ENCODE measurements around the gene EARS2.

The EARS2 gene

DNA sequence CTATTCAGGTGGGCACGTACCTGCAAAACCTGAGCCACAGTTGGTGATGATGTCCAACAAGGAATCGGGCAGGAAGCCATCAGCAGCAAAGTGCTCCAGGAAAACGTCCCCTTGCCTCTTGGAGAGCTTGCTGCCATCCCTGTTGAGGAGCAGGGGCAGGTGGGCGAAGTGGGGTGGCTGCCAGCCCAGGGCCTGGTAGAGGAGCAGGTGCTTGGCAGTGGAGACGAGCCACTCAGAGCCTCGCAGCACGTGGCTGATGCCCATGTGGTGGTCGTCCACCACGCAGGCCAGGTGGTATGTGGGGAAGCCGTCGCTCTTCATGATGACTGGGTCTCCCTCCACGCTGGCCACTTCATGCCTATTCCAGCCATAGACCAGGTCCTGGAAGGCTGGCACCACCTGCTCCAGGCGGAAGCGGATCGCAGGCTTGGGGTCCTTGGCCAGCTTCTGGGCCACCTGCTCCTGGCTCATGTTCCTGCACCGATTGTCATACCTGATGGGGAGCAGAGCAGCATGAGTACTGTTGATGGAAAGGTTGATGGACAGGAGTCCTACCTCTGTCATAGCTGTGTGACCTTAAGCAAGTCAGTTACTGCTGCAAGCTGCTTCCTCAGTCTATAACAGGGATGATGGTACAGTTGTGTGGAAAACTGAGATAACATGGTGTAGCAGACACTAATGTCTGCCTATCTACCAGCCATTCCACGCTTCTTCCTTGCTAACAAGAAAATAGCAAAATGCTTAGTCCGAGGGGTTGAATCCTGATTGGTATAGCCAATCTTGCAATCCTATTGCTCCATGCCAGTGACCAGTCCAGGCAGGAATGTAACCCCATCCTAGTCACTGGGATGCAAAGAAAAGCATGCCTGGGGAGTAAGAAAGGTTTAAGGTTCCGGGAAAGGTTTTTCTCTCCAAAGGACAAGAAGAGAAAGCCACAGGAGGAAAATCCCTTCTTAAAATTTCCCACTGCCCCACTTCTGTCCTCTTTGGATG is 22.0 kb downstream of the EARS2 start:
- no peak for DNase-seq (ENCODE audit: low spot score)
- TF ChIP-seq, protein P1, sequence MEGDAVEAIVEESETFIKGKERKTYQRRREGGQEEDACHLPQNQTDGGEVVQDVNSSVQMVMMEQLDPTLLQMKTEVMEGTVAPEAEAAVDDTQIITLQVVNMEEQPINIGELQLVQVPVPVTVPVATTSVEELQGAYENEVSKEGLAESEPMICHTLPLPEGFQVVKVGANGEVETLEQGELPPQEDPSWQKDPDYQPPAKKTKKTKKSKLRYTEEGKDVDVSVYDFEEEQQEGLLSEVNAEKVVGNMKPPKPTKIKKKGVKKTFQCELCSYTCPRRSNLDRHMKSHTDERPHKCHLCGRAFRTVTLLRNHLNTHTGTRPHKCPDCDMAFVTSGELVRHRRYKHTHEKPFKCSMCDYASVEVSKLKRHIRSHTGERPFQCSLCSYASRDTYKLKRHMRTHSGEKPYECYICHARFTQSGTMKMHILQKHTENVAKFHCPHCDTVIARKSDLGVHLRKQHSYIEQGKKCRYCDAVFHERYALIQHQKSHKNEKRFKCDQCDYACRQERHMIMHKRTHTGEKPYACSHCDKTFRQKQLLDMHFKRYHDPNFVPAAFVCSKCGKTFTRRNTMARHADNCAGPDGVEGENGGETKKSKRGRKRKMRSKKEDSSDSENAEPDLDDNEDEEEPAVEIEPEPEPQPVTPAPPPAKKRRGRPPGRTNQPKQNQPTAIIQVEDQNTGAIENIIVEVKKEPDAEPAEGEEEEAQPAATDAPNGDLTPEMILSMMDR (IDR thresholded peaks at IDR 0.05; ENCODE audit: extremely low read depth, missing control alignments) = no peak

DNA sequence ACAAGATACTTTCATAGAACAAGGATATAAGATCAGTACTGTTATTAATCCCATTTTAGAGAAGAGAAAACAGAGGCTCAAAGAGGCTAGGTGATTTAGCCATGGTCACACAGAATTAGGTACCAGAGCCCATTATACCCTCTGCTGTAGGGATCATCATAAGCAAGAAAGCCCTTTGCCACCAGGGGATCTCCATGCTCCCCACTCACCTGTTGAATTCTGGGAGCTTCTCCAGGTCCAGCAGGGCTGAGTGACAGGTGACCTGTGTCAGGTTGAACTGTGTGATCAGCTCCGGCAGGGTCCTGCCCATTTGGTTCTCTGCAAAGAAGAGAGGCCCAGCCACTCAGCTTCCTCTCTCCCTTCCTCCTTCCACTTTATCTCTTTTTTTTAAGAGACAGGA is 24.7 kb downstream of the EARS2 start:
- DNase-seq (ENCODE audit: low spot score) = no peak
- TF ChIP-seq, protein P1 (IDR thresholded peaks at IDR 0.05; ENCODE audit: extremely low read depth, missing control alignments) = no peak

DNA sequence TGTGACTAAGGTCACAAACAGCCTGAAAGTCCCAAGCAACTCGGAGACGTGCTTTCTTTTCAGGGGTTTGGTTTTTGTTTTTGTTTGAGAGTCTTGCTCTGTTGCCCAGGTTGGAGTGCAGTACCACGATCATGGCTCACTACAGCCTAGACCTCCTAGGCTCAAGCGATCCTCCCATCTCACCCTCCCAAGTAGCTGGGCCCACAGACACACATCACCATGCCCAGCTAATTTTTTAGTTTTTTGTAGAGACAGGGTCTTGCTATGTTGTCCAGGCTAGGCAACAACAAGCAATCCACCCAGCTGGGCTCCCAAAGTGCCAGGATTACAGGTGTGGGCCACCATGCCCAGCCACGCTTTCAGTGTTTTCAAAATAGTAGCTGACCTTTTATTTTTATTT is 27.1 kb downstream of the EARS2 start:
- TF ChIP-seq, protein P1 (IDR thresholded peaks at IDR 0.05; ENCODE audit: extremely low read depth, missing control alignments) = no peak
- DNase-seq (ENCODE audit: low spot score) = no peak

DNA sequence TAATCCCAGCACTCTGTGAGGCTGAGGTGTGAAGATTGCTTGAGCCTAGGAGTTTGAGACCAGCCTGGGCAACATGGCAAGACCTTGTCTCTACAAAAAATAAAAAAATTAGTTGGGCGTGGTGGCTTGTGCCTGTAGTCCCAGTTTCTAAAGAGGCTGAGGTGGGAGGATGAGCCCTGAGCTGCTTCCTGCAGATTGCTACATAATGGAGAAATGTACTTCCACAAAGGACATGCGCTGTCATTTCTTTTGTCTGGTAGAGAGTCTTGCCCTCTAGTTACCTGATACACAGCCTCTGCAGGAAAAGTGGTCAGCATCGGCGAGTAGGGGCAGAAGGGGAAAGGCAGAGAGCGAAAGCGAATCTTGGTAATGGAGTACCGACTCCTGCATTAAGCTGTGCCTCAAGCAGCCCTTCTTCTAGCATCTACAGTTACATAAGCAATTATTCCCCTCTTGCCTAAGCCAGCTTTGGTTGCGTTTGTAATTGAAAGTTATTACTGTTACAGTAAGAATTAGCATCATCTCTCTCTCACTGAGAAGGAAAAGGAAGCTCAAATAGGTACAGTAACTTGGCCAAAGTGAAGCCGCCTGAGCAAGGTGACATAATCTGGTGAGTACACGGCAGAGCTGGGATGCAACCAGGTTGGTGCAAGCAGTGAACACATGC is 28.4 kb downstream of the EARS2 start:
- no peak for DNase-seq (ENCODE audit: low spot score)
- TF ChIP-seq, protein P1 (IDR thresholded peaks at IDR 0.05; ENCODE audit: extremely low read depth, missing control alignments) = no peak

DNA sequence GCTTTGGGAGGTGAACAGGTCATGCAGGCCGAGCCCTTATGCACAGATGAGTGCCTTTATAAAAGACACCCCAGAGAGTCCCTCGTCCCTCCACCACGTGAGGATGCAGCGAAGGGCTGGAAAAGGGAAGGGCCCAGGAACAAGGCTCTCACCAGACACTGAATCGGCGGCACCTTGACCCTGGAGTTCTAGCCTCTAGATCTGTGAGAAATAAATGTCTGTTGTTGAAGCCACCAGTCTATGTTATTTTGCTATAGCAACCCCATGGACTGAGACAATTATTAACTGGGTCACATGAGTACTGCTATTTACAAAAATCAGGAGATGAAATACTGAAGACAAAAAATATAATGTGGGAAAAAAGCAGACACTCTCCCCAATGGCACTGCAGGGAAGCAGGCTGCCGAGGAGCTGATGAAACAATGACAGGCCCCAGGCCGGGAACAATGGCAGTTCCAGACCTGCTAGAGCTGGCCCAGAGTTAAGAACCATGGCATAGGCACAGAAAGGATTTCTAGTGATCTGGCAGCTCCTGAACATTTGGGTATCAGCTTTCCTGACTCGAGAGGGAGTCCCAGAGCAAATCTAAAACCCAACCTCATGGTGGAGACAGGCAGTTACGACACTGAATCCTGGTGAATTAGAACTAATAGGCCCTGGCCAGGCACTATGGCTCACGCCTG is 29.0 kb downstream of the EARS2 start:
- TF ChIP-seq, protein P1 (IDR thresholded peaks at IDR 0.05; ENCODE audit: extremely low read depth, missing control alignments) = no peak
- no peak for DNase-seq (ENCODE audit: low spot score)

DNA sequence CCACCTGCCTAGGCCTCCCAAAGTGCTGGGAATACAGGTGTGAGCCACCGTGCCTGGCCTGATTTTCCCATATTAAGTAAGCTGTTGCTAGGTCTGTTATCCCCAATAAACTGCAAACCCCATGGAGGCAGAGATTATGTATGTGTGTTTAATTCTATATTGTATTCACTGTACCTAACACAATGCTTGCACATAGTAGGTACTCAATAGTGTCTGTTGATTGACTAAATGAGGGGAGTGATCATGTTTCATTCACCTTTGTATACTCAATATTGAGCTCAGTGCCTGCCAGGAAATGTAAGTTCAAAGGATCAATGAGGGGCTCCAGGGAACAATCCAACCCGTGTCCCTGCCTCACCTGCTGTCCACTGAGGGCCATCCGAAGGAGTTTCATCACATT is 32.3 kb downstream of the EARS2 start:
- DNase-seq (ENCODE audit: low spot score) = no peak

More for the DNA sequence above, 32.3 kb downstream of the EARS2 start:
- TF ChIP-seq, protein P1 (IDR thresholded peaks at IDR 0.05; ENCODE audit: extremely low read depth, missing control alignments) = no peak
